ENCODE data around the gene NT5M.

GRCh38 chr17:17309356-17309755, 6.2 kb downstream of the NT5M start:
- TF ChIP-seq POLR2AphosphoS5 (IDR thresholded peaks at IDR 0.05; ENCODE audit: low read depth) (no peak), SPI1 (IDR thresholded peaks at IDR 0.05; ENCODE audit: borderline replicate concordance, low read depth) (no peak), REST (IDR thresholded peaks at IDR 0.05; ENCODE audit: insufficient replicate concordance, low read depth) (no peak), GABPA (IDR thresholded peaks at IDR 0.05; ENCODE audit: low read depth) (no peak)
- TF ChIP-seq, protein P1, sequence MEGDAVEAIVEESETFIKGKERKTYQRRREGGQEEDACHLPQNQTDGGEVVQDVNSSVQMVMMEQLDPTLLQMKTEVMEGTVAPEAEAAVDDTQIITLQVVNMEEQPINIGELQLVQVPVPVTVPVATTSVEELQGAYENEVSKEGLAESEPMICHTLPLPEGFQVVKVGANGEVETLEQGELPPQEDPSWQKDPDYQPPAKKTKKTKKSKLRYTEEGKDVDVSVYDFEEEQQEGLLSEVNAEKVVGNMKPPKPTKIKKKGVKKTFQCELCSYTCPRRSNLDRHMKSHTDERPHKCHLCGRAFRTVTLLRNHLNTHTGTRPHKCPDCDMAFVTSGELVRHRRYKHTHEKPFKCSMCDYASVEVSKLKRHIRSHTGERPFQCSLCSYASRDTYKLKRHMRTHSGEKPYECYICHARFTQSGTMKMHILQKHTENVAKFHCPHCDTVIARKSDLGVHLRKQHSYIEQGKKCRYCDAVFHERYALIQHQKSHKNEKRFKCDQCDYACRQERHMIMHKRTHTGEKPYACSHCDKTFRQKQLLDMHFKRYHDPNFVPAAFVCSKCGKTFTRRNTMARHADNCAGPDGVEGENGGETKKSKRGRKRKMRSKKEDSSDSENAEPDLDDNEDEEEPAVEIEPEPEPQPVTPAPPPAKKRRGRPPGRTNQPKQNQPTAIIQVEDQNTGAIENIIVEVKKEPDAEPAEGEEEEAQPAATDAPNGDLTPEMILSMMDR (IDR thresholded peaks at IDR 0.05; ENCODE audit: insufficient read depth, low read length) = no peak

Measured in HL-60 (cell line).